Measurements from ENCODE around the gene GSX1.
"Not testable (repeated sequence)": the region's sequence is repeated elsewhere in the genome, so short reads cannot be mapped to it uniquely, and the experiment has no call there.

Gene GSX1

DNA sequence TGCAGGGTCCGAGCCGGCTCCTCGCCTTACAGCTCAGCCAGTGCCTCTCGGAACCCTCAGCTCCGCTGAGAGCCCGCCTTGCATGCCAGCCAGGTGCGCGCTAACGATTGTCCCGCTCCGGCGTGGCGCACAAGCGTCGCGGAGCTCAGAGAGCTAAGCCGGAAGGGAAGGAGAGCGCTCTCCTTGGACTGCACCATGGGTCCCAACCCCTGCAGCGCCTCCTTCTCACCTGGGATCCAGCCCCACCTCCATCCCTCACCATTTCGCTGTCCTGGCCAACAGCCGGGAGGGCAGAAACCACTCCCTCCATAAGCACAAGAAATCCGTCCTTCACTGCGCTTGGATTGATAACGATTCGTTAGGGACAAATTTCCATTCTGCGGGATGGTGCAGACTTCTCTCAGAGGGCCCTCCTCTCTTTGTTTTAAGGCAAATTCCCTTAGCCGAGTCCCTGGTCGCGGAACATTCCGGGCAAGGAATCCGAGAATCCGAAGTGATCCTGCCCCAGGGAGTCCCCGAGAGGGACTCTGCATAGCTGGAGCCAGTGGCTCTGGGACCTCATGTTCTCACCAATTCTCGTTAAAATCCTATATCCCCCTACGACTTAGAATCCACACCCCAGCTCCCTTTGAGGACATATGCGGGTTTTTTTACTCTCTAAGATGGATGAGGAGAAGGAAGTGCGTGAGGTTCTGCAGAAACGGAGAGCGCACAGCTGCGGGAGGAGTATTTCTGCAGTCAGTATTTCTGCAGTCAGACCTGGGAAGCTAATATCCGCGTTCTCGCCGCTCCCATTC is 2.8 kb downstream of the GSX1 start:
- DNase-seq: no peak

DNA sequence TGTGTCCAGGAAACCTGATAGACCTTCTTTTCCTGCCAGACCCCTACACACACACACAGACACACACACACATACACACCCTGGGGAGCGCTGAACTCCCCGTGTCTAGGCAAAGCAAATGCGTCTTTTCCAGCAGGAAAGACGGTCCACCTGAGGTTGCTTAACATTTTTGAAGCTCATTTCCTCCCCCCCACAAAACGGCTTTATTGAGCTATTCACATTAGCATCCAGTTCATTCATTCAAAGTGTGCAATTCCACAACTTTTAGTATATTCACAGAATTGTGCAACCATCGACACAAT is 3.4 kb downstream of the GSX1 start:
- DNase-seq: no peak

DNA sequence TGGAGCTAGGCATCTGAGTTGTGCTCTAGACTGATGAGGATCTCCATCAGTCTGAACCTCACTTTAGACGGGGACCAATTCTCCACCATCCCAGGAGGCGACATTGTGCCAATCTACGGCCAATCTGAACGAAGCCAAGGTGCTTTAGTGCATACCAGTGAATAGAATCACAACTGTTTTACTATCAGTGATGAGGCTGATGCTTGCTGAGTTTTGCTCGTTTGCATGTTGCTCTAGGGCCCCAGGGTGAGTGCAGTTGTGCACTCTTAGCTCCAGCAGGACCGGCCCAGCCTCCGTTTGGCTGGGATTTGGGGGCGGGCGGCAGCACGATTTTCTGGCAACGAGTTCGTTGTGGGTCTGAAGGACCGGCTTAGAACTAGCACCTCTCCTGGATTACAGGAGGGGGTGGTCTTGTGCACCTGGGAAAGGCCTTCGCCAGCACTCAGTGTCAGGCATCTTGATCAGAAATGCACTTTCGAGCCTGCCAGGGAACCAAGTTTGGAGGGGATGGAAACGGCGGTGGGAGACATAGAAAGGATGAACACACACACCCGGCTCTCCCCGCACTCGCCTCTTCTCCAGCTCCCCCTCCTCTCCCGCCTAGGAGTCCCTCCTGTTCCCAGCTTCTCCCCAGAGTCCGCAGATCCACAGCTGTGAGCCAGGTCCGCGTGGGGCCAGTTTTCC is 4.4 kb downstream of the GSX1 start:
- no peak for DNase-seq

DNA sequence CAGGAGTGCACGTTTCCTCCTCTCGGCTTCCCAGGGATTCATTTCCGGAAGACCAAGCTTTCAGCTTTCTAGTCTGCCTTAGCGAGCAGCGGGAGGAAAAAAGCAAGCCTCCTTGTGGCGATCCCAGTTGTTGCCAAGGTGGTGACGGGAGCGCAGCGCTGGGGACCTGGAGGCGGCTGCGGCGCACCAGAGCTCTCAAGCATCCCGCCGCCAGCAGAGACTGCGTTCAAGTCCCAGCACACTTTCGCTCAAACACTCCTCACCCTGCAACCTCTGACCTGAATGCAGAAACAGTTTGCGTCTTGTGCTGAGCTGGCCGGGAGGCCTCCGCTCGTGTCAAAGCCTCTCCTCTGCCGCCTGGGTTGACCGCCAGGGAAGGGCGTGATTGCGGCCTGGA is 4.9 kb downstream of the GSX1 start:
- DNase-seq: no peak

DNA sequence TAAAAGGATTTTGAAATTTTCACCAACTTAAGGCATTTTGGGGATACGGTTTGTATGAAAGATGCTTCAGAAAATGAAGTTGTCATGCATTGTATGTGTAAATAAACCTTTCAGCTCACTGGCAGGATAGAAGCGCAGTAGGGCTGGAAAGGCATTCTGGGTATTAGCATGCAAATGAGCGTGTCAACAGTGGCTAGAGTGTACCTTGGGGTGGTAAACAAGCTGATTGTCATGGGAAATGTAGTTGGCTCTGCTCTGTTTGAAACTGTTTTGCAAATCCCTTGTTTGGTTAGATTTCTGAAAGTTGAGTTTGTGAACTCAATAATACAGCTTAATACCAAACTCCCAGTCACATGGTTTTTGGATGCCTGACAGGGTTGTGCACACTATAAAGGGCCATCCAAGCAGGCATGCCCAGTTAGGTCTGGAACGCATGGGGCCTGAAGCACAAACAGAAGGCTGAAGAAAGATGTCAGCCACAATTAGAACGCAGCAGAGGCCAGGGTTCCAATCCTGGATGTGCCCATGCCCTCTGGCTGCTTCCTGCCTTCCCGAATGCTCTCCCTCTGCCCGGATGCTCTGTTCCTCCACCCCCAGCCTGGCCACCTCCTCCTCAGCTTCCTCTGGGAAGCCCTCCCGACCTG is 14.6 kb downstream of the GSX1 start:
- no peak for DNase-seq

DNA sequence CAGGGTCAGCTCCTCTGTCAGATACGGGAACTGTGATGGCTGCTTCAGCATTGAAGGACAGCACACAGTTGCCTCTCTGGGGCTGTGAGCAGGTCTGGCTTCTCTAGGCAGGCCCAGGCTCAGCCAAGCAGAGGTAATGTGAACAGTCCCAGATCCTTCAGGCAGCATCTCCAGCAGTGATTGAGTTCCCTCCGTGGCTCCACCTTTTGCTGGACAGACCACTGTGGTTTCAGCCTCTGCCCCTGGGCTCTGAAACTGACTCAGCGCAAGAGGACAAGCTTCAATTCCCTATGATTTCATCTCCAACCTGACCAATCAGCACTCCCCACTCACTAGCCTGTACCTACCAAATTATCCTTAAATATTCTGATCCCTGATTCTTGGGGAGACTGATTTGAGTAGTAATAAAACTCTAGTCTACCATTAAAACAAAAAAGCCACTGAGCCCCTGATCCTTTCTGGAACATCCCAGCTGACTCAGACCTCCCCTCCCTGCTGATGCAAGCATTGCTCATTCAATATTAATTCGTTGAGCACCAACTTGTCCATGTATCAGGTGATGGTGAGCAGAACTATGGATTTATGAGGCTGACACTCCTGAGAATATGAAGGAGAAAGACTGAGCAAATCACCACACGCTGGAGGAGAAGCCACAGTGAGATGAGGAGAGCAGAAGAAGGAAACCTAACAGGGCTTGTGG is 16.7 kb downstream of the GSX1 start:
- no peak for DNase-seq

DNA sequence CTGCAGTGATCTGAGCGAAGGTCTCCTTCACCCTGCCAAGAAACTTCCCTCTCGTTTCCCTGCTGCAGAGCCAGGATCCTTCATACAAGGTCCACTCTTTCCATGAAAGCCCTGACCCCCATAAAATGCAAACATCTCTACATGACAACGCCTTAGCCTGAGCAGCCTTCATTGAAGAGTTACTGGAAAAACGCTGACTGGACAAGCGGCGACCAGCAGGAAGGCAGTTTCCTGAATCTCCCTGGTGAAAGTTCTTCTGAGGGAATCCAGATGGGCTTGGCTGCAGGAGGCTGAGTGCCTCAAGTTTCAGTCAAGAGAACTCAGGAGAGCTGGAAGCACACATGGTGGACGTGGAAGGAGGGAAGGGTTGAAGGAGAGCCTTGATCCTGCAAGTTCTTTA is 17.7 kb downstream of the GSX1 start:
- DNase-seq: no peak

DNA sequence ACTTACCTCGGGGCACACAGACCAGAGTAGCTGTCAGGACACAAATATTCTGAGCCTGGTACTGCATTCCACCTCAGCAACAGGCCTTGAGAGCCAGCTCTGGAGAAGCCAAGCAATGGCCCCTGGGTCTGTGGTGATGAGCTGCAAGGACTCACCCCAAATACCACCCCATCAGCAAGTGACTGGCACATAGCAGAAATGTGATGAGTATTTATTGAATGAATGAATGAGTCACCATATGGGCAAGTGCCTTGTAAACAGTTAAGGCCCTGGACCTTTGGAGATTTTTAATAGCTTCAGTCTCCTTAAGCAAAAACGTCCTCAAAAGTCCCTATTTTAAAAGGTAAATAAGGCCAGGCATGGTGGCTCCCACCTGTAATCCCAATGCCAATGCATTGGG is 18.2 kb downstream of the GSX1 start:
- no peak for DNase-seq

DNA sequence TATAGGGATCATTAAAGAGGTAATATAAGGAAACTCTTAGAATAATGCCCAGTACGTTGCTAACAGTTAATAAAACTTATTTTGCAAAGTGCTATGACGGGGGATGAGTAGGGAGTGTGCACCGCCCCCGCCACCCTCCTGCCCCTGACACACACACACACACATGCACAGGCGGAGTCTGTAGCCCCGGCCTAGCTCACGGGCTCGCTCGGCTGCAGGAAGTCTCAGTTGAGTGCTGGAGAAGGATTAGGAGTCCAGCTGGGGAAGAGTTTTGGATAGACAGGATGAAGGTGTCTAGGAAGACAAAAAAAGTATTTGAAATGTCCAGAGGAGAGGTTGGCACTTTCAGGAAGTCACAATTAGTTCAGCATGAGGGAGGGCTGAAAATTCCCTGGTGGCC is 21.5 kb downstream of the GSX1 start:
- no peak for DNase-seq

DNA sequence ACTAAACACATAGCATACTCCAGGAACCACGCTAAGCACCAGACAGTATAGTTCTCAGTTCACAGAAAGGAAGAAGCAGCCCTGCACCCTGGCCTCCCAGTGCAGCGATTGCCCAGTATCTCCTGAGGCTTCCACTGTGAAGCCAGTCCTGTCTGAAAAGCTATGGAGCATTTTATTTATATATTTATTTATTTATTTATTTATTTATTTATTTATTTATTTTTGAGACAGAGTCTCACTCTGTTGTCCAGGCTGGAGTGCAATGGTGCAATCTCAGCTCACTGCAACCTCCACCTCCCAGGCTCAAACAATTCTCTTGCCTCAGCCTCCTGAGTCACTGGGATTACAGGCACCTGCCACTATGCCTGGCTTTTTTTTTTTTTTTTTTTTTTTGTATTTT is 25.5 kb downstream of the GSX1 start:
- DNase-seq: not testable (repeated sequence)

DNA sequence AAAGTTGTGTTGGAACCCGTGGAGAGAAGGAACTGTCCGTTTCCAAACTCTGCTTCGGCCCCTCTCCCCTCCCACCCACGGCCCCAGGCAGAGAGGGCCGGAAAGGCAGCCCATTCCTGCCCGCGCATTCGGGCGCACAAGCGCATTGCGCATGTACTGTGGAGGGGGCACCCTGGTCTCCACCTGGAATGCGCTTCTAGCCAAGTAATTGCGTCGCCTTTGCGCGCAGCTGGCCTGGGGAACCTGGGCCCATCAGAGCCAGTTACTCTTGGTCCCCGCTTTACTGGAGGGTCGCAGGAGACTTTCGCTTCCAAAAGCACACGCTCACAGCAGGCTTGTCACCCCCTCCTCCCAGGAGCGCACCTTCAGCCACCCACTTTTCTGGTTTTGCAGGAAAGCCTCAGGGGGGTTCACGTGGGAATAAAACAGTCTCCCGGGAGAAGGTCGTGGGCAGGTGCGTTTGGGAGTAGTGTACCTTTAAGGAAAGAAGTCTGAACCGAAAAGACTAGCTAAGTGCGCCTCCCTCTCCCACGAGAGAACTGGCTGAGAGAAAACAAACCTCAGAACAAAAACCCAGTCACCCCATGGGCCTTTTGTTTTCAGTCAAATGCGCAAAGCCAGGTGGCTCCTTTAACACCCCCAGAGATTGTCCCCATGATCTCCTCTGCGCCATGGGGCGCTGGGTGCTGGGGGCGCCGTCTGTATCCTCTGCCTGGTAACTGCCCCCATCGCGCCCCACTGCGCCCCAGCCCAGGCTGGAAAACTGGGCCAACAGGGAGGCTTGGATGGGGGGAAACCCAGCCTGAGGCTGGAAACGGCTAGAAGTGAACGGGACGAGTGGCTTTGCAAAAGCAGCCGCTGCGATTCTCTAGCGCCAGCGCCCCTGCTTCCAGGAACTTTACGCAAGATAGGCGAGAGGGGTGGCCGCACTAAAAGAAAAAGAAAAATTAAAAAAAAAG is 28.5 kb downstream of the GSX1 start:
- DNase-seq: no peak

DNA sequence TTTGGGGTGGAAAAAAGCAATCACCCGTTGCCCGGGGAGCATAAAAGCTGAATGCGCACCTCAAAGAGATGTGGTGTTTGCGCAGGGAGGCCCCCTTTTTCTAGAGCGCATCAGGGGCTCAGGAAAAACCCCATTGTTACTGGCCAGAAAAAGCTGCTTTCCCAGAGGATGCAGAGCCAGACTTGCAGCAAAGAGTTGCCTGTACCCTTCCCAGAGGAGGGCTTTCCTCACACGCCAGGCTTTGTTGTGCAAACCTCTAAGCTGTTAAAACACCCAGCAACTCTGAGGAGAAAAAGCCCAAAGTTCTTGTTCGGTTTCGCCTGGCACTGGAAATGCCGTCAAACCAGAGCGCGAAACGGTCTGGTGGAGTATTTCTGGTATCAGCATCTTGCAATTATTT is 29.3 kb downstream of the GSX1 start:
- no peak for DNase-seq

DNA sequence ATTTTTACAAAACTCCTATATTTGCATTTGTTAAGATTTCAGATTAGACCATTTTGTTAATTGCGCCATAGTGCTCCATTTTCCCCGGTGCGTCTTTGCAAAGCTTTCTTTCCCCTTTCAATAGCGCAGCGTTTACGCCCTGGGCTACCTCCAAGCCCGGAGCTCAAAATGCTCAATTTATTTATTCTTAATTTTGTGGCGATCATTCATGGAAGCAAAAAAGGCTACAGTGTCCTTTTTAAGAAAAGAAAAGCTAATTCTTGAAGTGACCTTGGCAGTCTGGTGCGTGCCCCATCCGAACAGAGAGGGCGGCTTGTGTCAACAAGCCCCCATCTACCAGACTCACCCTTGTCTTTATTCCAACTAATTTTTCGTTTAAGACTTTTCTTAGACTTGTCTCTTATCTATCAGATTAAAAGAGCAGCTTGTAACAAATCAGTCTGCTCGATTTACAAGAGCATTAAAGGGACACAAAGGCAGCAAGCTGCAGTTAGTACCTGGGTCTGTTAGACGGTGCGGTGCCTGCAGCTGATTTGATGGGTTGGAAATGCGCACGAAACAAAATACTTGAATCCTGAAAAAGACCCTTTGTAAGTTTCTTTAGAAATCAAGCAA is 30.1 kb downstream of the GSX1 start:
- DNase-seq: no peak

DNA sequence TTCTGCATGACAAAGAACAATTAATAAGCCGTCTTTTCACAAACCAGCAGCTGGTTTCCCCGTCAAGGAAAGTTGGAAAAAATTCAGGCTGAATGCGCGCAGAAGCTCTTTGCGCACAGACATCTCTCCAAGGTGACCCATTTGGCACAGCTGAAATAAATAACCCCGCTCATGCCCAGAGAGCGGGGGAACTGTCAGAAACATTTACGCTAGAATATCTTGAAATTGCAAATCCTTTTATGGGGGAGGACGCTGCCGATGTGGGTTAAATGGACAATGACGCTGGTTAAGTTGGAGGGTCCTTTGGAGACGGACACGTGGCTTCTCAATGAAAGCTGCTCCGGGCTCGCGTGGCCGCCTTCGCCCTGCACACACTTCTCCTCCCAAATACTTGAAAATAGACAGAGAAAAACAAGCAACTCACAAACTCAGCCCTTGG is 30.6 kb downstream of the GSX1 start:
- no peak for DNase-seq

DNA sequence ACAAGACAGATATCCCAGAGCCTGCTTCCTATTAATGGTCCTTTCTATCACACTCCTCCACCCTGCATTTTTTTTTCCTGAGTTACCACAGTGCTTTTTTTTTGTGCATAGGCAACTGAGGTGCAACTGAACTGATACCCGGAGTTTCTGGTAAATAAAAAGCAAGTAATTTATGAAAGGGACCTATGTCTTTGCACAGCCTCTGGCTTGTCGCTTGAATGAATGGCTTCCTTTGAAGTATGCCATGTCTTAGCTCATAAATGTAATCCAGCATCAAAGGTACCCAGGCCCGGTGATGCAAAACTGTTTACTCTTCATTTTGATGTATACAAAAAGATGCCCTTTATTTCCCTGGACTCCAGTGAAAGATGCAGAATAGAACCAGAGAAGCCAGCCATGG is 31.8 kb downstream of the GSX1 start:
- DNase-seq: no peak

DNA sequence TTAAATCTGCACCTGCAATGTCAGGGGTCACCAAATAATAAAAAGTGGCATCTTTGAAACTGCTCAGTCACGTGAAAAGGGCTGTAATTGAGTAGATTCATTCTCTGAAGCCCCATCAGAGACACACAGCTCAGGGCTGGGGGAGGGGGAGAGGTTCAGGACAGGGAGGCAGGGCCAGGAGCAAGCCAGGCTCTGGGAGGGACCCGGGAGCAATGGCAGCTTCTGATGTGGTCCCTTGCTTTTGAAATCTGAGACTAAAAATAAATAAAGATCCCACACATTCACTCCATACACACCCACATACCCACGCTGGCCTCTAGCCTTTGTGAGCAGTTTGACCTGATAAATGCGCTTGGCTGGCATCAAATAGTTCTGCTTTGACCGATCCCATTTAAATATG is 32.8 kb downstream of the GSX1 start:
- no peak for DNase-seq

DNA sequence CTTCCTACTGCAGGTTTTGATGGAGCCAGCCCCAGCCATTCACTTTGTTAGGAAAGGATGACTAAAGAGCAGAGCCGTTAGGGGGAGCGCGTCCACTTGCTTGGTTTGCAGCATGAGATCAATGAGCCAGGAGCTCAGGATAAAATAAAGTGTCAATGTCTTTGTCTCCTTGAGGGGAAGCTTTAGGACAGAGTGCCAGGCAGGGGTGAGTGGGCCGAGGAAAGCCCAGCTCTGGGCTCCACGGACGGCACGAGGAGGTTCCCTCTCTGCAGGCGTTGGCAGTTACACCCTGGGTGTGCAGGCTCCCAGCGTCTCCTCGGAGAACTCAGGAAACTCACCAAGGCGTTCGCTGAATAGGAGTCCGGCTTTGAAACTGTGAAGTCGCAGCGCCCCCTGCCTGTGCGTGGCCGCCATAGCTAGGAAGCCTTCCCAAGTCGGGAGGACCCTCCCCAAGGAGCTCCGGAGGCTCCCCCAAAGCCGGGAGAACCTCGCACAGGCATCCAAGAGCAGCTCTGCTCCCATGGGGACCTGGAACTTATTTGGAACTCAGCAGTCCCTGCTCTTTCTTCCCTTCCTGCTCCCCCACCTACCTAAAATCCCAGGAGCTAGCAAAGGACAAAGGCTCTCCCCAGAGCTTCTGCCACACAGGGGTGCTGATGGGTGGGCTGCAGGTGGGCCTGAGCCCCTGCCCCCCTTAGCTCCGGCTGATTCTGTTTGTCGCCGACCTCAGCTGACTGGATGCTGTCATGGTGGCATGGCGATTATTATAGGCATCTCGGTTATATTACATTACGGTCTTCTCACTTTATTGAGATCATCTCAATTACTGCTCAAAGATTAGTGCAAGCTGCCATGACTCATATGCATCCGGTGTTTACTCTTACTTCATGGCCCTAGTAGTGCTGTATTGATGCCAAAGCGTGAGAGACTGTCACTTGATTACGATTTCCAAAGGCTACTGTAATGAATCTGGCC is 34.4 kb downstream of the GSX1 start:
- DNase-seq: peak; percentile 41 to 44

DNA sequence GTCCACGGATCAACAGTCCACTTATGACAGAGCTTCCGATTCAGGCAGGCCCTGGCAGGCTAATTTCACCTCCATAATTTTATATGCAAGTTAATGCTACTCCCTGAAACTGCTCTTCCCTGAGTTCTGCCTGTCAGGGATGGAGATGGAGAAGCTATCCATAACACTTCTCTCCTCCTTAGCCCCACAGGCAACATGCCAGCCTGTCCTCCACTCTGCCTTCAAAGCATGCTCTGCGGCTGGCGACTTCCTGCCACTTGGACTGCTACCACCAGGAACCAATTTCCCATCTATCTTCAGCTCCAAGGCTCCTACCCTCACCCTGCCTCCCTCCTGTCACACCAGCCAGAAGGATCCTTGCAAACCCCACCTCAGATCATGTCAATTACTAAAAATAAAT is 35.4 kb downstream of the GSX1 start:
- DNase-seq: no peak

DNA sequence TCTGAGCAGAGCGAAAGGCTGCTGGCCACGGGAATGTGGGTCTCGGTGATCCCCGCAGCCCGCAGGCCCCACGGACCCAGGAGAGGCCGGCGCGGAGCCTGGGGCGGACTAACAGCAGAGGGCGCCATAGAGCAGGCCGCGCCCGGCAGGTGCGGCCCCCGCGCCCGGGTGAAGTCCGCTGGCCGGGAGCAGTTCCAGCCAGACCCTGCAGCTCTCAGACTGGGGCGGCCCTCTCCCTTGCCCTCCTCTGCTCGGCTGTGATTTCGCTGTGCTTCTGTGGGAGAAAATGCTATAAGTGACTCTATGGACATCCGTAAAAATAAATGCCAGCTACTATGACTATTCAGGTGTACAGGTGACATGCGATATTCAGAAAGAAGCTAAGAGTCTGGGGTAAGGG is 37.7 kb downstream of the GSX1 start:
- DNase-seq: peak in 1 of 2 experiments; percentile 8

DNA sequence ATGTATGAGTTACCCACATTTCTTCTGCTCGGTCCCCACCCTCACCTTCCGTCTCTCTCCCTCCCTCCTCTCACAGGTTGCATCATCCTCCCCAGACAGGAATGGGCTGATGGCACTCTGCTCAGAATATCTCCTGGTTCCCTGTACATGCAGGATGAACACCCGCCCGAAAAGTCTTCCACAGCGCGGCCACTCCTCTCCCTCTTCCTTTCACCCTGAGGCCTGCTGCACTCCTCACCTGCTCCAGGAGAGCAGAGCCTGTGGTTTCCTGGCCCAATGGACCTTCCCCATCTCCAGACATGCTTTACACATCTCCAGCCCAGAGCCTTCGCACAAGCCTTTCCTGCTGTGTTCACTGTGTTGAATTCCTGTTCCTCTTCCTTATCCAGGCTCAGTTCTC is 40.9 kb downstream of the GSX1 start:
- no peak for DNase-seq

DNA sequence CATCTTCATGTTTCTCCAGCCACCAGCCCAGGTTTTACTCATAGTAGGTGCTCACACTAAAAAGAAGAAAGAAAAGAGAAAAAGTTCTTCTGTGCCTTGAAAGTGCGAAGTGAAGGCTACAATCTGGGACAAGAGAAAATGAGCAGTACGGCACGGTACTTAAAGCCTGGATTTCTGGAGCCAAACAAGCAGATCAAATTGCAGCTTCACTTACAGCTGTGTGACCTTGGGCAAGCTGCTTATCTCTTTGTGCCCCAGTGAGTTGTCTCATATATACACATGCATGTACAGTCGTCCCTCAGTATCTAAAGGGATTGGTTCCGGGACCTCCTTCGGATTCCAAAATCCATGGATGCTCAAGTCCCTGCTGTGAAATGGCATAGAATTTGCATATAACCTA is 41.8 kb downstream of the GSX1 start:
- no peak for DNase-seq

All from NCI-H187 (cell line).